ENCODE measurements around the gene ABO. TPM values are rescaled to one million over a fixed set of nuclear protein-coding genes. Genes with fewer than 3 reads are reported as not detected.

Gene ABO
- total and polyA plus RNA-seq, 2 of the 8 experiments (the other 6 are each of a cell fraction or from before 2014, with no cell fraction given), result 0.03 TPM; not detected in 1

DNA sequence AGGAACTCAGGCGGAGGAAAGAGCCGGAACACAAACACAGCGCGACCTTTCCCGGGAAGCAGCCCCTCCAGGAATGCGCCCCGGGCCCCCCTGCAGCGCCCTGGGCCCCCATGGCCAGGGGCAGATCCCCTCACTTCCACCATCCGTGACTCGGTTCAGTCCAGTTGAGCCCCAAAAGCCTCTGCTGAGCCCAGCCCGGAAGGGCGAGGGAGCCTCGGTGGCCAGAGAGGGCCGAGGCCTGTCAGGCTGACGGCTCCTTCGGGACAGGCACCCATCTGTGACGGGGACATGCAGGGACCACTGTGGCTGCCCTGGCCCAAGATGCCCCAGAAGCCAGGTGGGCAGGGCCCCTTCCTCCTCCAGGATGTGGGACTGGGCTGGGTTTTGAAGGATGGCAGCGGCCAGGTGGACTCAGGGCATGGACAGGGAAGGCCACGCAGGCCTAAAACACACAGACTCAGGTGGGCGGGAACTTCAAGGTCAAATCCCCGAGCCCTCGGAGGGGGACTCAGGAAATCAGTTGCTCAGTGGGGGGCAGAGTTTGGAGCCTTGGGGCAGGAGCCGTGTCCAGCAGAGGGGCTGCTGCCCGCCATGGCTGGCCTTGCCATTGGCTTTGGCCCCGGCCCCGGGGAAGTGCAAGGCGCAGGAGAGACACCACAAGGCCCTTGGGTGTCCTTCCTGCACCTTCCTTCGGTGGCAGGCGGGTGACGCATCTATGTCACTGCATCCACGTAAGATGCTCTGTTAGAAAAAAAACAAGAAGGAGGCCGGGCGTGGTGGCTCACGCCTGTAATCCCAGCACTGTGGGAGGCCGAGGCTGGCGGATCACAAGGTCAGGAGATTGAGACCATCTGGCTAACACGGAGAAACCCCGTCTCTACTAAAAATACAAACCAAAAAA, 29.7 kb upstream of the ABO start (continued):
- TF ChIP-seq CHD2 (IDR thresholded peaks at IDR 0.05; ENCODE audit: low read length) (no peak), FOSL1 (IDR thresholded peaks at IDR 0.05; ENCODE audit: insufficient read depth, low read depth, low read length) (no peak)
